ENCODE data around the gene MRPS22. TPM values are rescaled to one million over a fixed set of nuclear protein-coding genes. Genes with fewer than 3 reads are reported as not detected.

MRPS22 gene
- total and polyA plus RNA-seq, 2 of the 13 experiments (the other 11 are each of a cell fraction or from before 2014, with no cell fraction given), result 52.7 to 113 TPM

GRCh38 chr3:139320551-139321309 is 23.1 kb upstream of the MRPS22 start:
- Histone ChIP-seq H3K9ac (ENCODE audit: insufficient read depth, low read depth, low read length) (no peak overlapping the region), H4K20me1 (ENCODE audit: insufficient read depth, low read length) (no peaks in the 10 kb centered on the region), H3K9me3 (ENCODE audit: low read length) (no peaks in the 10 kb centered on the region), H3K36me3 (replicated peaks in 1 of 2; ENCODE audit: control insufficient read depth in 1 of 2, insufficient read depth in 2 of 2, low read length in 2 of 2) (no peaks in the 10 kb centered on the region), H3K79me2 (ENCODE audit: insufficient read depth, low read length) (no peaks in the 10 kb centered on the region), H3K4me1 (ENCODE audit: insufficient read depth, low read length) (no peaks in the 10 kb centered on the region), H3K4me2 (ENCODE audit: low read depth, low read length) (no peak overlapping the region), H3K4me3 (replicated peaks in 1 of 3; ENCODE audit: insufficient read depth in 1 of 3, low read depth in 2 of 3, low read length in 3 of 3) (no peak overlapping the region), H3K27me3 (ENCODE audit: control insufficient read depth in 1 of 2, insufficient read depth in 2 of 2, low read length in 2 of 2) (peaks cover 1 to 2% of the 10 kb centered on the region in 2 experiments; a peak in 3 of 5 replicates), H3K27ac (ENCODE audit: extremely low read length, insufficient read depth, low read length) (no peak overlapping the region), H2AFZ (ENCODE audit: low read length) (no peak overlapping the region)
- CTCF ChIA-PET (ENCODE audit: low intra/inter-chr PET ratio, low total read pairs), result no interaction called here
- ATAC-seq, result no peak
- intact Hi-C loops (cut with micrococcal nuclease; ENCODE audit: unreplicated experiment), result loop anchor here (10.0 kb wide), 1 partner anchor 116 kb away; no protein-coding TSS in a partner anchor
- POLR2A ChIA-PET, result no interaction called here
- no peak for FAIRE-seq
- in situ Hi-C loops (cut with HindIII; ENCODE audit: extremely low pct_ligation_motif_present, low pct_unique_long_range_greater_than_20kb), result no loop called here
- TF ChIP-seq ZNF790 (CRISPR knock-in tag; IDR thresholded peaks at IDR 0.05; ENCODE audit: borderline replicate concordance), result no peak
- WGBS (ENCODE audit: low lambda C conversion rate), result 45% methylated on average over 8 of the region's 8 CpGs
- BruUV-seq (replicated peaks), result no TSS peak
- no peak for DNase-seq (ENCODE audit: low spot score)

GRCh38 chr3:139322346-139322745 is 21.5 kb upstream of the MRPS22 start:
- H3K9me3 ChIP-seq (ENCODE audit: low read length), result no peaks in the 10 kb centered on the region
- no peak for DNase-seq (ENCODE audit: low spot score)
- H3K27ac ChIP-seq (ENCODE audit: extremely low read length, insufficient read depth, low read length), result no peak overlapping the region
- no peak overlapping the region for H3K4me3 ChIP-seq (replicated peaks in 1 of 3; ENCODE audit: insufficient read depth in 1 of 3, low read depth in 2 of 3, low read length in 3 of 3)
- in situ Hi-C loops (cut with HindIII; ENCODE audit: extremely low pct_ligation_motif_present, low pct_unique_long_range_greater_than_20kb), result no loop called here
- no peak for FAIRE-seq
- BruUV-seq (replicated peaks), result no TSS peak
- intact Hi-C loops (cut with micrococcal nuclease; ENCODE audit: unreplicated experiment), result loop anchor here (10.0 kb wide), 1 partner anchor 118 kb away; no protein-coding TSS in a partner anchor
- H3K4me2 ChIP-seq (ENCODE audit: low read depth, low read length), result no peak overlapping the region
- no peaks in the 10 kb centered on the region for H3K79me2 ChIP-seq (ENCODE audit: insufficient read depth, low read length)
- no peak for ATAC-seq
- H3K4me1 ChIP-seq (ENCODE audit: insufficient read depth, low read length), result no peaks in the 10 kb centered on the region
- no peaks in the 10 kb centered on the region for H4K20me1 ChIP-seq (ENCODE audit: insufficient read depth, low read length)
- ChIA-PET POLR2A (no interaction called here), CTCF (ENCODE audit: low intra/inter-chr PET ratio, low total read pairs) (no interaction called here)
- H3K27me3 ChIP-seq (ENCODE audit: control insufficient read depth in 1 of 2, insufficient read depth in 2 of 2, low read length in 2 of 2), result peaks cover 2 to 10% of the 10 kb centered on the region in 2 experiments; a peak in 3 of 5 replicates
- no peak overlapping the region for H3K9ac ChIP-seq (ENCODE audit: insufficient read depth, low read depth, low read length)
- 9% methylated on average over 4 of the region's 5 CpGs for WGBS (ENCODE audit: low lambda C conversion rate)
- H2AFZ ChIP-seq (ENCODE audit: low read length), result no peak overlapping the region
- H3K36me3 ChIP-seq (replicated peaks in 1 of 2; ENCODE audit: control insufficient read depth in 1 of 2, insufficient read depth in 2 of 2, low read length in 2 of 2), result no peaks in the 10 kb centered on the region
- no peak for TF ChIP-seq PHF8 (CRISPR knock-in tag; IDR thresholded peaks at IDR 0.05)
- no peak for TF ChIP-seq ZNF629 (CRISPR knock-in tag; conservative IDR thresholded peaks at IDR 0.05)
- TF ChIP-seq SALL1 (CRISPR knock-in tag; IDR thresholded peaks at IDR 0.05), result no peak
- TF ChIP-seq HNRNPLL (IDR thresholded peaks at IDR 0.05; ENCODE audit: low read depth, low read length, poor library complexity, severe bottlenecking), result no peak
- TF ChIP-seq MIER2 (CRISPR knock-in tag; IDR thresholded peaks at IDR 0.05), result no peak
- TF ChIP-seq TARDBP (CRISPR knock-in tag; IDR thresholded peaks at IDR 0.05), result no peak
- TF ChIP-seq ZNF33B (CRISPR knock-in tag; IDR thresholded peaks at IDR 0.05), result no peak
- no peak for TF ChIP-seq ZNF704 (CRISPR knock-in tag; IDR thresholded peaks at IDR 0.05; ENCODE audit: borderline replicate concordance)
- TF ChIP-seq CENPT (CRISPR knock-in tag; IDR thresholded peaks at IDR 0.05; ENCODE audit: low read depth), result no peak
- no peak for TF ChIP-seq ZNF580 (CRISPR knock-in tag; IDR thresholded peaks at IDR 0.05; ENCODE audit: borderline replicate concordance, low read depth)
- TF ChIP-seq ZNF496 (CRISPR knock-in tag; IDR thresholded peaks at IDR 0.05; ENCODE audit: insufficient replicate concordance), result no peak
- no peak for TF ChIP-seq RXRA (CRISPR knock-in tag; IDR thresholded peaks at IDR 0.05)
- no peak for TF ChIP-seq JUND (CRISPR knock-in tag; IDR thresholded peaks at IDR 0.05)
- no peak for TF ChIP-seq ZNF180 (CRISPR knock-in tag; IDR thresholded peaks at IDR 0.05; ENCODE audit: borderline replicate concordance, low read depth)
- TF ChIP-seq ZNF678 (CRISPR knock-in tag; IDR thresholded peaks at IDR 0.05), result no peak
- no peak for TF ChIP-seq ZNF564 (CRISPR knock-in tag; IDR thresholded peaks at IDR 0.05)
- no peak for TF ChIP-seq TAF1 (CRISPR knock-in tag; IDR thresholded peaks at IDR 0.05)

Data from HepG2 (cell line).